Cortex of kidney (tissue), 1 donor: ENCODE results near the gene ASTN1.
"Not testable (repeated sequence)": the region's sequence is repeated elsewhere in the genome, so short reads cannot be mapped to it uniquely, and the experiment has no call there.

ENCODE experiments used
- DNase-seq: peaks from one replicate; lab custom pipeline; 2025; lab: John Stamatoyannopoulos, UW

ASTN1 gene

DNA sequence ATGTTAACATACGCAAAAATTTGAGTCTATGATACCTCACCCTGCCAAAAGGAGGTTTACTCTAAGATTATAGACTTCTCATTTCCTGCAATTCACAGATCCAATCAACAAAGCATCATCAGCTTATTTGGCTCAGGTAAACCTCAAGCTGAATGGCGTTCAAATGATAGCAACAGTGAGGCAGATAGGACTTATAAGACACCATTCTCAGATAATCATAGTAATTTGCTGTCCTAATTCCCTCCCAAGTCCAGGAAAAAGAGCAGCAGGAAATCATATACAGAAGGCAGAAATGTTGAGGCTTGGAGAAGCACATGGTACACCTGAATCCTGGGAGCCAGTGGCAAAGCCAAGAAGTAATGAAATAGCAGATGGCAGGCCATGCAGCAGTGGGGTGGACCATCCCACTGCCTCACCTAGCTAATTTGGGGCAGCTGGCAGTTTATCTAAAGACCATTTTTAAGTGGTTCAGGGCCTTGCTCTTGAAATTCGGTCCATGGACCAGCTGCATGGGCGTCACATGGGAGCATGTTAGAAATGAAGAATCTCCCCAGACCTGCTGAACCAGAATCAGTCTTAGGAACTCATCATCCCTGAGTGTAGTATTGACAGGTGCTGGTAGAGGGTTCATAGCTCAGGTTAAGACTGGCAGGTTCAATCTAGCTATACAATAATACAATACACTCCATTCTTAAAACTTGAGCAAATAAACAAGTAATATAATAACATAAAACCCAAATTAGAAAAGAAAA, 57.7 kb downstream of the ASTN1 start:
- no peak for DNase-seq

- no peak for DNase-seq
Measured at GRCh38 chr1:177106196-177106595, 58.3 kb downstream of the ASTN1 start.

DNA sequence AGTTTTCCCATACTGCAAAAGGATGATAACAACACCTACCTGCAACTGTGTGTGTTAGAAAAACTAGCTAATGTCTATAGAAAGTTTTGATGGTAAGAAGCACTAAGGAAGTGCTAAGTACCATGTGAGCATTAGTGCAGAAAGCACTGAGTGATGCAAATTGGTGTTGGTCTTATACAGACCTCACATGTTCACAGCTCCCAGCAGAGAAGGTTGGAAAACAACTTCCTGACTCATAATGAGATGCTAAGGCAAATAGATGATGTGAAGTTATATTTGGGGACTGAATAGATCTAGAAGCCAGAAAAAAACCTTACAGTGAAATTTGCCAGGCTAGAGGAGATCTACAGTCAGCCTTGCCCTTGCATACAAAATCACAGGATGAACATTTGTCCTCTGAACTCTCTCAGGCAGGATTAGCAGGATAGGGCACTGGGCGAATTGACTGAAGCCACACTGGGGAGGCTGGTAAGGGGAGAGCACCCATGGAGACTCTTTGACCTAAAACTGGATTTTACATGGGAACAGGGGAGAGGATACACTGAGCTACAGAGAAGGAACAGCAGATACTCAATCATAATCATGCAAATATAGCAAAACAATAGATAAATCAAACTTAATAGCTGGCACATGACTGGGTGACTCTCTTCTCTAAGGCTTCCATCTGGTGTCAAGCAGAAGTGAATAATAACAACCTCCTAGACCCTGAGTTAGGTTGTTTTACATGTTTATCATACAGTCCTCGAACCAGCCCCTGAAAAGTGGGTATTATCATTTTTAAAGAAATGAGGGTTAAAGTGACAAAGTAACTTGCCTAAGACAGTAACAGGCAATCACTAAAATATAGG, 61.3 kb downstream of the ASTN1 start:
- no peak for DNase-seq

GRCh38 chr1:177092001-177092400, 72.5 kb downstream of the ASTN1 start:
- DNase-seq = no peak

- no peak for DNase-seq
Measured at GRCh38 chr1:177091040-177091439, 73.5 kb downstream of the ASTN1 start.

- DNase-seq = no peak
Measured at GRCh38 chr1:177088966-177089365, 75.5 kb downstream of the ASTN1 start.

DNA sequence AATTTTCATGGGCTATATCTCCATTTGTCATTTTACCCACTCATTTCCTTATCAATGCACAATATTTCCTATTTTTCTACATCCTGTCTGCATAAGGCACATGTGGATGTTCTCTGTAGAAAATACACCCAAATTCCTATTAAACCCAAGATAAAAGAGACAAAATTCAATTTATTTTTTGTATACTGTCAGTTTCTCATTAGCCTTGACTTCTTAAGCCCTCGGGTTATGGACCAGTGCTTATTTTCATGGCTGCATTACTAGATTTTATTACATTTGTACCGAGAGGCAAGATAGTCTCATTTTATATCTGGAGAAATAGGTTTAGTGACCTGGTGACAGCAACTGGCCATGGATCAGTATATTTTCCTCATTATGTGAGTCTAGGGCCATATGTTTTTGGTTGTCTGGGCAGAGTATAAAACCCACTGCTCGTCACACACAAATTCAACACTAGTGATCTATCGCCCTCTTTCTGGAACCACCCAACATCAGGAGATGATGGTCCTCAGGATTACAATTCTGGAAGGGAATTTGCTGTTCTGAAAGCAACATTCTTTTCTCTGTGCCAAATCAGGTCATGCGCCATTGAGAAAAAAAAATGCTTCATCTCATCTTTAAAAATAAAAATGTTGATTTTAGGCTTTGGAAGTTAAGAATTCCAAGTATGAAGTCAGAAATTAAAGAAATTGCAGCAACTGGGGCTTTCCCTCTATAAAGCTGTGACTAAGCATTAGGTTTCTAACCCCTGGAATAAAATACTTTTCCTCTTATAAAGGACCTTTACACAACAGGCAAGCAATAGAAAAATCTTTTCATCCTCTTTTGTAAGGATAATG, 81.4 kb downstream of the ASTN1 start:
- DNase-seq = no peak

DNA sequence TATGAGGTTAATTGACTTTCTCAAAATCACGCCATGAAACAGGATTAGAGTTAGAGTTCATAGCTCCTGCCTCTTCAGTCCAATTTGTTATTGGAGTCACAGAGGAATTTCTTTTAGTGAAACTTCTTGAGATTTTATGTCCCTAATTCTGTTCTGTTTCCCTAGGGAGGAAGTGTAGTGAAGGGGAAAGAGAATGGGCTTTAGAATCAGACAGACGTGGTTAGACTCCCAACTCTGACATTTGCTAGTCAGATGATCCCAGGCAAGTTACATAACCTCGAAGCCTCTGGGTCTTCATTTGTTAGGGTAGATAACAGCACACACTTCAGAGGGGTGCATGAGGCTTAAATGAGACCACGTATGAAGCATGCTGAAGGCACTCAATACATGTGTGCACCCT, 83.9 kb downstream of the ASTN1 start:
- no peak for DNase-seq

DNA sequence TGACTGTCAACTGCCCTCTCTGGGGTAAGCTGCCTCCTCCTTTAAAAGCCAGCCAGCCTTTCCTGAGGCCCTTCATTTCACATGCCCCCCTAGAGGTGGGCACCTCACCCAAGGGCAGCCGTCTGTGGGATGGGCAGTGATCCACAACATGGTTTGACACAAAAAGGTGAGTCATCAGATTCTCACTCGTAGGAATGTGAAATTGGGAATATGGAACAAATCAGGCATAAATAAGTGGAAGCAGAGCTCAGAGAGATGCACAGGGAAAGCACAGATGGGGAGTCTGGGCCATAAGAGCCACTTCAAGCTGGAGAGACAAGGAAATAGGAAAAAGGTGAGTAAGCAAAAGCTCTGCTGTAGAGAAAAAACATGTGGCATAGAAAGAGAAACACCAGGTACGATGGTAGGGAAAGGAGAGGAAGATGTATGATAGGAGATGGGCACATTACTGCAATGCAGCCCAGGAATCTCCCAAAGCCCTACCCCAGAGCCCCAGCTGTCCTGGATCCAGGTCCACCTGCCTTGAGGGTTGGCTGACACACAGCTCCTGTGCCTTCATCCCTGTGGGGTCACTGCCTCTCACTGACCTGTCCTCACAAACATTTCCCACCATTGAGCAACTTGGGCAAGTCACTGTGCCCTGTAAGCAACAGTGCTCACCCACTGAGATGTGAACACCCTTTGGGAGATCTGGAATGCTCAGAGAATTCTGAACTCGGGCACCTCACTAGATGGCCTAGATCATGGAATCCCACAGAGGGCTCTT, 86.6 kb downstream of the ASTN1 start:
- no peak for DNase-seq

- no peak for DNase-seq
Measured at GRCh38 chr1:177077006-177077405, 87.5 kb downstream of the ASTN1 start.

DNA sequence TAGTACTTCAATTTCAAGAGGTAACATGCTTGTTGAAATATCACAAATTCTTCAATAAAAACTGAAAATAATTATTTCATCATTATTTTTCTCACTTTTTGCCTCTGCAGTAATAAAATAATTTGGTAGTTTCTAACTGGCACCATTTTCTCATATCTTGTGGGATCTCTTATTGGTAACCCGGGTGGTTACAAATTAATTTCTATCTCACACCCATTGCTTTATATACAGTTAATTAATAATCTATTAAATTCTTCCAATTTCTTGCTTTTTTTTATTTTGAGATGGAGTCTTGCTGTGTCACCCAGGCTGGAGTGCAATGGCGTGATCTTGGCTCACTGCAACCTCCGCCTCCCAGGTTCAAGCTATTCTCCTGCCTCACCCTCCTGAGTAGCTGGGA, 89.7 kb downstream of the ASTN1 start:
- DNase-seq = not testable (repeated sequence)

GRCh38 chr1:177069490-177069889, 95.0 kb downstream of the ASTN1 start:
- no peak for DNase-seq

GRCh38 chr1:177067752-177068410, 96.6 kb downstream of the ASTN1 start:
- no peak for DNase-seq

GRCh38 chr1:177065430-177065829, 99.1 kb downstream of the ASTN1 start:
- no peak for DNase-seq

GRCh38 chr1:177063648-177064047, 100.9 kb downstream of the ASTN1 start:
- DNase-seq = no peak

GRCh38 chr1:177054542-177054941, 110.0 kb downstream of the ASTN1 start:
- DNase-seq = no peak

DNA sequence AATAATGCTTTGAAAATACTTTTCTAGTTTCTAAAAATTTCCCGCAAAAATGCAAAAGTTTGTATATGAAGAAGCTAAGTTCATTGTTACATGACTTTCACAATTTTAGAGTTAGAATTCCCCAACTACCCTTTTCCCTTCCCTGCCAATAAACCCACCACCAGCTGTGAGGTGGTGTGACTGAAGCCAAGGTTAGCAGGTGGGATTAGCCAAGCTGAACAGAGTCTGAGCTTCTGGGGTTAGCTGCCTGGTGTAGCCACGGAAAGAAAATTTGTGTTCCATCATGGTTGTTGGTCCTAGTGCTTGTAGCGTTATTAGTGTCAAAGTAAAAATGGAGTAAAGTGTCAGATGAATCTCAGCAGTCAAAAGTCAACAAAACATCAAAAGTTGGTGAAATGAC, 110.9 kb downstream of the ASTN1 start:
- no peak for DNase-seq

- no peak for DNase-seq
Measured at GRCh38 chr1:177048314-177049069, 116.0 kb downstream of the ASTN1 start.

DNA sequence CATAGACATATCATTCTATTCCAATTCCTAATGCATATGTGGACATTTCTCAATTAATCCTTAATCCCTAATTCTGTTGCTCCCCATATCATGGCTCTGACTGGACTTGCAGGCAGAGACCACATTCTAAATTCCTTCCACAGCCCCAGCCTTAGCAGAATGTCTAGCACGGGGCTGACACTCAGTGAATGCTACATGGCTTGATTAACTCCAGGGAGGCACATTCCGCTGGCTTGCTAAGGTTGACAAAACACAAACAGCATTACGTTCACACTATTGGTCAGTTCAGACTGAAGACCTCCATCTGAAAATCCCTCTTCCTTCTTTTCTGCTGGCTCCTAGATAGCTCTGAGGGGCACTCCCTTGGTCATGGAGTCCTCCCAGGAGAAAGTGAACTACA, 119.4 kb downstream of the ASTN1 start:
- no peak for DNase-seq

- no peak for DNase-seq
Measured at GRCh38 chr1:177044390-177044789, 120.1 kb downstream of the ASTN1 start.
